ENCODE measurements around the gene CACNA1G.

DNA sequence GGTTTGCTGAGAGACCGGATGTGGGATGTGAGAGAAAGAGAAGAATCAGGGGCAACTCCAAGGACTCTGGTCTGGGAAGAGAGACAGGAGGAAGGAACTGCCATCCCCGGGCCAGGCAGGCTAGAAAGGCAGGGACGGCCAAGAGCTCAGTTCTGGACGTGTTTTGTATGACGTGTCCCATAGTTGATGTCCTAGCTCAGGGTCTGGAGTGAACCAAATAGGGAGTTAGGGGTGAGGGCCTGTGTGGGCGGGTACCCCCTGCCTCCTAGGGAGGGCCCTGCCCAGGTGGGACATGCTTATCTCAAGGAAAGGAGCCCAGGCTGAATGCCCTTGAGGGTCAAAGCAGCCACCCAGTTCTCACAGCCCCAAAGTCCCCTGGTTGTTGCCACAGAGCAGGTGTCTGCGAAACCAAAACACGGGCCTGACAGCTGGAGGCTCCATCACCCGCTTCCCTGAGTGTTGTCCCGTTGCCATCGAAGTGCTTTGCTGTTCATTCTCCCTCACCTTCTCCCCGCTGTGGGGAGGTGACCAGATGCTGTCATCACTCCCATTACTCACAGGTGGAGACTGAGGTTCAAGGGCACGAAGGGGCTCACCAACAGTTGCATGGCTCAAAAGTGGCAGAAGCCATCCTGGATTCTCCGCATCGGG, 81.7 kb downstream of the CACNA1G start:
- TF ChIP-seq, protein P1, sequence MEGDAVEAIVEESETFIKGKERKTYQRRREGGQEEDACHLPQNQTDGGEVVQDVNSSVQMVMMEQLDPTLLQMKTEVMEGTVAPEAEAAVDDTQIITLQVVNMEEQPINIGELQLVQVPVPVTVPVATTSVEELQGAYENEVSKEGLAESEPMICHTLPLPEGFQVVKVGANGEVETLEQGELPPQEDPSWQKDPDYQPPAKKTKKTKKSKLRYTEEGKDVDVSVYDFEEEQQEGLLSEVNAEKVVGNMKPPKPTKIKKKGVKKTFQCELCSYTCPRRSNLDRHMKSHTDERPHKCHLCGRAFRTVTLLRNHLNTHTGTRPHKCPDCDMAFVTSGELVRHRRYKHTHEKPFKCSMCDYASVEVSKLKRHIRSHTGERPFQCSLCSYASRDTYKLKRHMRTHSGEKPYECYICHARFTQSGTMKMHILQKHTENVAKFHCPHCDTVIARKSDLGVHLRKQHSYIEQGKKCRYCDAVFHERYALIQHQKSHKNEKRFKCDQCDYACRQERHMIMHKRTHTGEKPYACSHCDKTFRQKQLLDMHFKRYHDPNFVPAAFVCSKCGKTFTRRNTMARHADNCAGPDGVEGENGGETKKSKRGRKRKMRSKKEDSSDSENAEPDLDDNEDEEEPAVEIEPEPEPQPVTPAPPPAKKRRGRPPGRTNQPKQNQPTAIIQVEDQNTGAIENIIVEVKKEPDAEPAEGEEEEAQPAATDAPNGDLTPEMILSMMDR (IDR thresholded peaks at IDR 0.05 in 8 of 11, conservative IDR thresholded peaks at IDR 0.05 in 3 of 11): no peak
- no peak for TF ChIP-seq POLR2A (IDR thresholded peaks at IDR 0.05)

Data from spleen (tissue), 7 donors.